HCT116 (cell line): ENCODE data around the gene ANKRD13B. TPM values are rescaled to one million over a fixed set of nuclear protein-coding genes. Genes with fewer than 3 reads are reported as not detected.

Experiments
- ATAC-seq: fragments of 200-7000 bp; cut with Tn5 transposase; 2 replicates; pipeline ENCODE4 v1.9.1; 2020; ENCODE audit warnings: mild to moderate bottlenecking, moderate library complexity
- BruUV-seq: library from RNA; stranded (reverse); fragments of 400-500 nt; replicated peaks from 2 replicates; lab custom pipeline; 2021; lab: Mats Ljungman, UMichigan
- CTCF ChIA-PET: fragments of 300-600 bp; sonication (Branson Sonifier 250); formaldehyde crosslinking; loops from one replicate; lab custom pipeline; 2021; ENCODE audit warnings: antibody characterized with exemption; lab: Charles Lee
- POLR2A ChIA-PET: fragments of 300-600, 350-600 bp; sonication (Branson Sonifier 250); formaldehyde crosslinking; loops from one replicate; lab custom pipeline; 2021; ENCODE audit warnings: antibody characterized with exemption; lab: Charles Lee
- RAD21 ChIA-PET, 2 experiments: fragments of 300-600 bp; sonication (Branson Sonifier 250); formaldehyde crosslinking; loops; one replicate each; lab custom pipeline; 2023; ENCODE audit warnings: low total read pairs in 2 of 2; ENCODE audit not compliant: uncharacterized antibody in 2 of 2, unreplicated experiment in 2 of 2, low non-redundant PET in 1 of 2; lab: Charles Lee
- DNase-seq: peaks from one replicate; pipeline ENCODE4 v3.0.0-alpha.2; 2010; ENCODE audit warnings: low read depth, low spot score
- H2AFZ ChIP-seq: fragments of 200-600 bp; shearing (Covaris generic), sonication (generic); 2 replicates; pipeline ENCODE4 v1.6.1; 2017; ENCODE audit warnings: low read depth, mixed run types, mixed read lengths, antibody characterized with exemption, low read length; ENCODE audit not compliant: poor library complexity, severe bottlenecking
- H3K27ac ChIP-seq: 2 replicates; pipeline ENCODE4 v1.5.1; 2012; ENCODE audit warnings: low read depth, low read length
- H3K27me3 ChIP-seq: fragments of 200-600 bp; sonication (generic); 2 replicates; pipeline ENCODE4 v1.6.1; 2016; ENCODE audit warnings: mixed run types, low read length, mixed read lengths; ENCODE audit not compliant: insufficient read depth
- H3K36me3 ChIP-seq, 2 experiments: fragments of 200-500 bp in 1 of 2; fragments of 200-600 bp in 1 of 2; sonication (Bioruptor generic) in 1 of 2; sonication (generic) in 1 of 2; 2 replicates each; pipeline versions ENCODE4 v1.5.1 to v1.6.1; 2014 to 2016; ENCODE audit warnings: low read length in 2 of 2, inconsistent platforms in 1 of 2, mixed read lengths in 1 of 2, mixed run types in 1 of 2; ENCODE audit not compliant: insufficient read depth in 2 of 2, control insufficient read depth in 1 of 2
- H3K4me1 ChIP-seq, 2 experiments: fragments of 200-600 bp in 1 of 2; sonication (generic) in 1 of 2; 2 replicates each; pipeline versions ENCODE4 v1.5.1 to v1.6.1; 2012 to 2017; ENCODE audit warnings: low read length in 2 of 2, inconsistent platforms in 1 of 2, mild to moderate bottlenecking in 1 of 2, mixed read lengths in 1 of 2, mixed run types in 1 of 2, moderate library complexity in 1 of 2; ENCODE audit not compliant: insufficient read depth in 2 of 2, control insufficient read depth in 1 of 2
- H3K4me2 ChIP-seq: fragments of 200-600 bp; sonication (generic); 2 replicates; pipeline ENCODE4 v1.6.1; 2017; ENCODE audit warnings: mixed run types, low read length, mixed read lengths
- H3K4me3 ChIP-seq, 2 experiments: fragments of 200-600 bp in 1 of 2; sonication (generic) in 1 of 2; replicated peaks in 1 of 2; 2 replicates each; pipeline ENCODE4 v1.5.1; 2011 to 2016; ENCODE audit warnings: low read length in 2 of 2, control low read depth in 1 of 2, low read depth in 1 of 2, mild to moderate bottlenecking in 1 of 2, mixed read lengths in 1 of 2, mixed run types in 1 of 2
- H3K79me2 ChIP-seq: fragments of 200-600 bp; sonication (generic); 2 replicates; pipeline ENCODE4 v1.6.1; 2017; ENCODE audit warnings: mild to moderate bottlenecking, mixed run types, low read length, moderate library complexity, mixed read lengths; ENCODE audit not compliant: insufficient read depth
- H3K9ac ChIP-seq: fragments of 200-600 bp; sonication (generic); 2 replicates; pipeline ENCODE4 v1.6.1; 2016; ENCODE audit warnings: low read length, mixed read lengths
- H3K9me2 ChIP-seq: fragments of 200-600 bp; sonication (generic), shearing (Covaris generic); 2 replicates; pipeline ENCODE4 v1.6.1; 2017; ENCODE audit warnings: mixed run types, mild to moderate bottlenecking, moderate library complexity; ENCODE audit not compliant: insufficient read depth
- H3K9me3 ChIP-seq, 2 experiments: fragments of 200-500 bp in 1 of 2; fragments of 200-600 bp in 1 of 2; sonication (Bioruptor generic) in 1 of 2; sonication (generic) in 1 of 2; 2 replicates each; pipeline ENCODE4 v1.6.1; 2014 to 2017; ENCODE audit warnings: low read length in 2 of 2, mixed read lengths in 2 of 2, inconsistent platforms in 1 of 2, low read depth in 1 of 2, mild to moderate bottlenecking in 1 of 2, mixed run types in 1 of 2, moderate library complexity in 1 of 2; ENCODE audit not compliant: control insufficient read depth in 1 of 2, insufficient read depth in 1 of 2
- H4K20me1 ChIP-seq: fragments of 200-600 bp; sonication (generic), shearing (Covaris generic); 2 replicates; pipeline ENCODE4 v1.6.1; 2017; ENCODE audit warnings: mixed run types, mild to moderate bottlenecking, moderate library complexity; ENCODE audit not compliant: insufficient read depth
- CEBPB ChIP-seq: IDR thresholded peaks from 2 replicates; pipeline ENCODE4 v1.6.1; 2012; ENCODE audit warnings: low read depth
- EGR1 ChIP-seq: IDR thresholded peaks from 2 replicates; pipeline ENCODE4 v1.6.1; 2012; ENCODE audit warnings: low read depth
- ELF1 ChIP-seq: IDR thresholded peaks from 2 replicates; pipeline ENCODE4 v1.6.1; 2012; ENCODE audit warnings: low read depth, borderline replicate concordance
- FOSL1 ChIP-seq: IDR thresholded peaks from 2 replicates; pipeline ENCODE4 v1.6.1; 2012; ENCODE audit warnings: low read depth
- JUND ChIP-seq: IDR thresholded peaks from 2 replicates; pipeline ENCODE4 v1.6.1; 2012
- MAX ChIP-seq: IDR thresholded peaks from 2 replicates; pipeline ENCODE4 v1.6.1; 2012
- POLR2A ChIP-seq: IDR thresholded peaks from 2 replicates; pipeline ENCODE4 v1.7.0; 2011; ENCODE audit warnings: borderline replicate concordance; ENCODE audit not compliant: insufficient read depth, insufficient read length; ENCODE audit errors: extremely low read depth
- SP1 ChIP-seq: IDR thresholded peaks from 2 replicates; pipeline ENCODE4 v1.6.1; 2012; ENCODE audit warnings: low read depth
- YY1 ChIP-seq: IDR thresholded peaks from 2 replicates; pipeline ENCODE4 v1.6.1; 2011; ENCODE audit warnings: low read length, low read depth, moderate library complexity, mild to moderate bottlenecking; ENCODE audit not compliant: insufficient replicate concordance; ENCODE audit errors: extremely low read depth
- ZFX ChIP-seq: fragments of 450-650 bp; IDR thresholded peaks from 2 replicates; pipeline ENCODE4 v1.6.1; 2017
- ZNF274 ChIP-seq: fragments of 200-500 bp; sonication (Bioruptor generic); IDR thresholded peaks from 2 replicates; pipeline ENCODE4 v1.6.1; 2014; ENCODE audit warnings: mild to moderate bottlenecking, low read depth, low read length, inconsistent platforms
- intact Hi-C: fragments of 100-400 bp; cut with micrococcal nuclease; formaldehyde crosslinking; loops from 2 replicates; pipeline ENCODE4 v1.10.0; 2022
- total RNA-seq: library from RNA; stranded (reverse); gene quantifications from one replicate; pipeline ENCODE4 v1.2.1, GENCODE V29; 2021; ENCODE audit not compliant: unreplicated experiment
- TF ChIP-seq, protein P1 (sequence below): IDR thresholded peaks from 2 replicates; pipeline ENCODE4 v1.6.1; 2012

ANKRD13B gene
- total RNA-seq, 1 experiment from 2014 or later = 27.4 TPM

DNA sequence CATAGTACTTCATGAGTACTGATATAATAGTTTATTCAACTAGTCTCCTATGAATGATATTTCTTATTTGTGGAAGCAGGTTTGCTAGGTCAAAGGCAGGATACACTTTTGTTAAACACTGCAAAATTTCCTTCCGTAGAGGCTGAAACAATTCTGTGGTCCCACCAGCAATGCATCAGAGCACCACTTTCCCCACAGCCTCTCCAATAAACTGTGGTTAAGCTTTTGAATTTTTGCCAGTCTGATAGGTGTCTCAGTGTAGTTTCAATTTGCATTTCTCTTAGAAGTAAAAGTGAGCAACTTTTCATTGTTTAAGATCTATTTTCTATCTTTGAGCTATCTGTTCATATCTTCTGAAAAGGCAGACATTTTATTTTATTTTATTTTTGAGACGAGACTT, 66.2 kb downstream of the ANKRD13B start:
- intact Hi-C loops = no loop called here
- Histone ChIP-seq H3K4me3 (no peak overlapping the region), H3K36me3 (no peaks in the 10 kb centered on the region), H3K27me3 (no peaks in the 10 kb centered on the region), H4K20me1 (no peaks in the 10 kb centered on the region), H3K9ac (no peak overlapping the region), H3K4me1 (peaks cover 8 to 21% of the 10 kb centered on the region in 2 experiments; a peak in 3 of 4 replicates), H3K9me3 (no peaks in the 10 kb centered on the region), H3K27ac (no peak overlapping the region), H3K79me2 (no peaks in the 10 kb centered on the region), H3K9me2 (no peaks in the 10 kb centered on the region), H3K4me2 (no peak overlapping the region), H2AFZ (no peak overlapping the region)
- RAD21 ChIA-PET = no interaction called here
- ATAC-seq (no peak), DNase-seq (no peak)
- POLR2A ChIA-PET = no interaction called here
- BruUV-seq = no TSS peak
- CTCF ChIA-PET = no interaction called here
- TF ChIP-seq JUND (no peak), ZNF274 (no peak), FOSL1 (no peak), SP1 (no peak), ELF1 (no peak), YY1 (no peak), MAX (no peak), EGR1 (no peak), ZFX (no peak)
- TF ChIP-seq, protein P1, sequence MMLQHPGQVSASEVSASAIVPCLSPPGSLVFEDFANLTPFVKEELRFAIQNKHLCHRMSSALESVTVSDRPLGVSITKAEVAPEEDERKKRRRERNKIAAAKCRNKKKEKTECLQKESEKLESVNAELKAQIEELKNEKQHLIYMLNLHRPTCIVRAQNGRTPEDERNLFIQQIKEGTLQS = no peak

DNA sequence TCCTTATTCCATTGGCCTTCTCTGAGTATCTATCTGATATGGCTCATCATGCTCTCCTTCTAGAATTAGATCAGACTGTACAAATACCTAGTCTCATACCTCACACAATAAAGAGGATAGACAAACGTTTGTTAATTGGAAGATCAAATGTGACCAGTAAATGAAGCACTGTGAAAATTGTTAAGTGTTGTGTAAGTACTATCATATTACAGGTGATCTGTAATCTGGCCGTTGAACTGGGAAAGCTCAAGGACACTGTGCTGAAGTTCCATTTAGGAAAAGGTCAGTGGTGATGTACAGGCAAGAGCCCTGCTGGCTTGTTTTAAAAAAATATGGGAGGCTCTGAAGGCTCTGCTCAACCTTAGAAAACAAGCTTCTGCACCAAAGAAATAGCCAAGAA, 68.3 kb downstream of the ANKRD13B start:
- no peak overlapping the region for H3K27ac ChIP-seq
- CTCF ChIA-PET = no interaction called here
- H3K4me2 ChIP-seq = no peak overlapping the region
- intact Hi-C loops = no loop called here
- no TSS peak for BruUV-seq
- no peaks in the 10 kb centered on the region for H3K9me2 ChIP-seq
- ATAC-seq (no peak), DNase-seq (no peak)
- H3K36me3 ChIP-seq = no peaks in the 10 kb centered on the region
- H3K79me2 ChIP-seq = no peaks in the 10 kb centered on the region
- H3K9ac ChIP-seq = no peak overlapping the region
- POLR2A ChIA-PET = no interaction called here
- no peak overlapping the region for H3K4me3 ChIP-seq
- no peaks in the 10 kb centered on the region for H3K9me3 ChIP-seq
- no peaks in the 10 kb centered on the region for H4K20me1 ChIP-seq
- RAD21 ChIA-PET = no interaction called here
- H3K4me1 ChIP-seq = peaks cover 9 to 29% of the 10 kb centered on the region in 2 experiments
- TF ChIP-seq POLR2A = no peak
- TF ChIP-seq CEBPB = no peak
- no peaks in the 10 kb centered on the region for H3K27me3 ChIP-seq
- no peak overlapping the region for H2AFZ ChIP-seq
